Neural cell (in vitro differentiated cells): ENCODE measurements around the gene IGF2R. TPM values are rescaled to one million over a fixed set of nuclear protein-coding genes. Genes with fewer than 3 reads are reported as not detected.
"Not testable (repeated sequence)": the region's sequence is repeated elsewhere in the genome, so short reads cannot be mapped to it uniquely, and the experiment has no call there.

Experiments
- H2AFZ ChIP-seq: fragments of 200-600, 300-800 bp; sonication (generic), shearing (Covaris generic); 2 replicates; pipeline ENCODE4 v1.6.0; 2014; ENCODE audit warnings: low read depth, mild to moderate bottlenecking, antibody characterized with exemption, low read length, moderate library complexity
- H3F3A ChIP-seq: fragments of 200-600 bp; shearing (Covaris generic); 2 replicates; pipeline ENCODE4 v1.6.1; 2016; ENCODE audit warnings: mild to moderate bottlenecking, moderate library complexity, mixed read lengths, antibody characterized with exemption, low read length; ENCODE audit not compliant: insufficient read depth, poor library complexity, severe bottlenecking
- H3K27ac ChIP-seq: fragments of 200-600, 300-800 bp; sonication (generic), shearing (Covaris generic); 2 replicates; pipeline ENCODE4 v1.5.1; 2014; ENCODE audit warnings: mild to moderate bottlenecking, low read length, moderate library complexity
- H3K27me3 ChIP-seq: fragments of 300-800, 200-600 bp; sonication (generic), shearing (Covaris generic); 2 replicates; pipeline ENCODE4 v1.6.0; 2014; ENCODE audit warnings: mild to moderate bottlenecking, low read depth, low read length, moderate library complexity; ENCODE audit not compliant: insufficient read depth
- H3K36me3 ChIP-seq: fragments of 300-800, 200-600 bp; sonication (generic), shearing (Covaris generic); 2 replicates; pipeline ENCODE4 v1.5.1; 2014; ENCODE audit warnings: mild to moderate bottlenecking, antibody characterized with exemption, low read length, moderate library complexity; ENCODE audit not compliant: insufficient read depth
- H3K4me2 ChIP-seq: fragments of 300-800, 200-600 bp; sonication (generic), shearing (Covaris generic); 2 replicates; pipeline ENCODE4 v1.6.0; 2014; ENCODE audit warnings: mild to moderate bottlenecking, low read length
- H3K4me3 ChIP-seq: fragments of 300-800, 200-600 bp; sonication (generic), shearing (Covaris generic); 2 replicates; pipeline ENCODE4 v1.5.1; 2014; ENCODE audit warnings: mild to moderate bottlenecking, low read length, moderate library complexity
- H3K79me2 ChIP-seq: fragments of 200-600 bp; shearing (Covaris generic); replicated peaks from 2 replicates; pipeline ENCODE4 v1.6.0; 2014; ENCODE audit warnings: mild to moderate bottlenecking, low read length, moderate library complexity; ENCODE audit not compliant: insufficient read depth
- H3K9ac ChIP-seq: fragments of 300-800, 200-600 bp; sonication (generic), shearing (Covaris generic); 2 replicates; pipeline ENCODE4 v1.6.1; 2016; ENCODE audit warnings: mild to moderate bottlenecking, low read length, mixed read lengths
- H3K9me2 ChIP-seq: fragments of 200-600 bp; shearing (Covaris generic); 2 replicates; pipeline ENCODE4 v1.6.1; 2016; ENCODE audit warnings: mild to moderate bottlenecking, low read length, mixed read lengths; ENCODE audit not compliant: insufficient read depth
- H3K9me3 ChIP-seq: fragments of 200-600, 300-800 bp; sonication (generic), shearing (Covaris generic); 2 replicates; pipeline ENCODE4 v1.6.1; 2016; ENCODE audit warnings: mild to moderate bottlenecking, mixed run types, low read length, moderate library complexity, mixed read lengths
- H4K20me1 ChIP-seq: fragments of 200-600 bp; shearing (Covaris generic); 2 replicates; pipeline ENCODE4 v1.6.1; 2016; ENCODE audit warnings: mild to moderate bottlenecking, mixed run types; ENCODE audit not compliant: insufficient read depth
- CTCF ChIP-seq: fragments of 450-650 bp; IDR thresholded peaks from 2 replicates; pipeline ENCODE4 v1.5.1; 2014; ENCODE audit warnings: antibody characterized with exemption, mild to moderate bottlenecking, moderate library complexity; ENCODE audit not compliant: poor library complexity, severe bottlenecking
- EP300 ChIP-seq: fragments of 450-650 bp; conservative IDR thresholded peaks from 2 replicates; pipeline ENCODE4 v1.6.1; 2014; ENCODE audit warnings: antibody characterized with exemption, mild to moderate bottlenecking, moderate library complexity; ENCODE audit not compliant: poor library complexity, severe bottlenecking
- EZH2 ChIP-seq: fragments of 200-600, 300-800 bp; shearing (Covaris generic), sonication (generic); IDR thresholded peaks from 2 replicates; pipeline ENCODE4 v1.6.1; 2014; ENCODE audit warnings: antibody characterized with exemption, low read length, borderline replicate concordance, mild to moderate bottlenecking; ENCODE audit not compliant: insufficient read depth, poor library complexity, severe bottlenecking
- MXI1 ChIP-seq: fragments of 450-650 bp; conservative IDR thresholded peaks from 2 replicates; pipeline ENCODE4 v1.6.1; 2014; ENCODE audit warnings: antibody characterized with exemption, mild to moderate bottlenecking; ENCODE audit not compliant: poor library complexity, severe bottlenecking
- POLR2AphosphoS5 ChIP-seq: IDR thresholded peaks from 2 replicates; pipeline ENCODE4 v1.6.1; 2012
- RAD21 ChIP-seq: fragments of 450-650 bp; conservative IDR thresholded peaks from 2 replicates; pipeline ENCODE4 v1.6.1; 2014; ENCODE audit warnings: antibody characterized with exemption, mild to moderate bottlenecking, moderate library complexity
- REST ChIP-seq: IDR thresholded peaks from 2 replicates; pipeline ENCODE4 v1.6.1; 2012; ENCODE audit warnings: borderline replicate concordance
- SMC3 ChIP-seq: fragments of 450-650 bp; conservative IDR thresholded peaks from 2 replicates; pipeline ENCODE4 v1.6.1; 2014; ENCODE audit warnings: antibody characterized with exemption, mild to moderate bottlenecking, moderate library complexity; ENCODE audit not compliant: poor library complexity
- TAF1 ChIP-seq: IDR thresholded peaks from 2 replicates; pipeline ENCODE4 v1.6.1; 2012; ENCODE audit warnings: low read depth
- polyA plus RNA-seq: library from polyadenylated mRNA; depleted of rRNA; stranded (reverse); fragments of >200 nt; gene quantifications from 2 replicates; pipeline ENCODE4 v1.2.3, GENCODE V29; 2014

The IGF2R gene
- polyA plus RNA-seq, 1 donor from 2014 or later = 15.0 TPM

- no peaks in the 10 kb centered on the region for H3K27me3 ChIP-seq
- H3K9me3 ChIP-seq = no peaks in the 10 kb centered on the region
- H2AFZ ChIP-seq = no peak overlapping the region
- no peaks in the 10 kb centered on the region for H3F3A ChIP-seq
- H3K4me2 ChIP-seq = no peak overlapping the region
- no peak overlapping the region for H3K9ac ChIP-seq
- no peak overlapping the region for H3K4me3 ChIP-seq
- H4K20me1 ChIP-seq = no peaks in the 10 kb centered on the region
- no peak overlapping the region for H3K27ac ChIP-seq
- H3K36me3 ChIP-seq = no peaks in the 10 kb centered on the region
- no peaks in the 10 kb centered on the region for H3K9me2 ChIP-seq
- no peak for TF ChIP-seq POLR2AphosphoS5
- no peak for TF ChIP-seq EZH2
- no peak for TF ChIP-seq CTCF
- no peak for TF ChIP-seq TAF1
- no peak for TF ChIP-seq EP300
- no peak for TF ChIP-seq REST
- no peak for TF ChIP-seq RAD21
- no peak for TF ChIP-seq MXI1
- TF ChIP-seq SMC3 = no peak
- H3K79me2 ChIP-seq = no peaks in the 10 kb centered on the region
Observed at GRCh38 chr6:160139420-160139851, 170.6 kb downstream of the IGF2R start.

- not testable (repeated sequence) for H3K27me3 ChIP-seq, H3K79me2 ChIP-seq, H2AFZ ChIP-seq, H3K9me2 ChIP-seq, H3K4me2 ChIP-seq, H3K9me3 ChIP-seq, H3K27ac ChIP-seq, H3K4me3 ChIP-seq, H3F3A ChIP-seq, H4K20me1 ChIP-seq, H3K36me3 ChIP-seq, H3K9ac ChIP-seq
Observed at GRCh38 chr6:160140493-160140892, 171.6 kb downstream of the IGF2R start.
